ENCODE results near the gene ALDH1A3.

The ALDH1A3 gene

GRCh38 chr15:100885116-100885515 is 5.5 kb downstream of the ALDH1A3 start:
- no peak for DNase-seq (ENCODE audit: low spot score)

GRCh38 chr15:100885811-100886210 is 6.2 kb downstream of the ALDH1A3 start:
- DNase-seq (ENCODE audit: low spot score): no peak

- DNase-seq (ENCODE audit: low spot score): no peak
These were observed 7.7 kb downstream of the ALDH1A3 start for GRCh38 chr15:100887211-100887913.

- DNase-seq (ENCODE audit: low spot score): no peak
These were observed 9.9 kb downstream of the ALDH1A3 start for GRCh38 chr15:100889385-100890050.

- no peak for DNase-seq (ENCODE audit: low spot score)
These were observed 10.6 kb downstream of the ALDH1A3 start for GRCh38 chr15:100890051-100890720.

GRCh38 chr15:100890850-100891249 is 11.2 kb downstream of the ALDH1A3 start:
- no peak for DNase-seq (ENCODE audit: low spot score)

- DNase-seq (ENCODE audit: low spot score): peak; percentile 59
These were observed 11.8 kb downstream of the ALDH1A3 start for GRCh38 chr15:100891307-100892012.

- no peak for DNase-seq (ENCODE audit: low spot score)
These were observed 12.4 kb downstream of the ALDH1A3 start for GRCh38 chr15:100892013-100892355.

GRCh38 chr15:100893261-100893963 is 13.8 kb downstream of the ALDH1A3 start:
- no peak for DNase-seq (ENCODE audit: low spot score)

- DNase-seq (ENCODE audit: low spot score): no peak
These were observed 14.3 kb downstream of the ALDH1A3 start for GRCh38 chr15:100893964-100894295.

GRCh38 chr15:100895721-100896120 is 16.1 kb downstream of the ALDH1A3 start:
- DNase-seq (ENCODE audit: low spot score): no peak

- DNase-seq (ENCODE audit: low spot score): no peak
These were observed 17.9 kb downstream of the ALDH1A3 start for GRCh38 chr15:100897221-100898151.

GRCh38 chr15:100898152-100898490 is 18.5 kb downstream of the ALDH1A3 start:
- no peak for DNase-seq (ENCODE audit: low spot score)

- DNase-seq (ENCODE audit: low spot score): no peak
These were observed 19.2 kb downstream of the ALDH1A3 start for GRCh38 chr15:100898661-100899462.

GRCh38 chr15:100899601-100900000 is 20.0 kb downstream of the ALDH1A3 start:
- DNase-seq (ENCODE audit: low spot score): no peak

- DNase-seq (ENCODE audit: low spot score): no peak
These were observed 20.6 kb downstream of the ALDH1A3 start for GRCh38 chr15:100900136-100900794.

GRCh38 chr15:100900795-100901169 is 21.2 kb downstream of the ALDH1A3 start:
- no peak for DNase-seq (ENCODE audit: low spot score)

GRCh38 chr15:100901296-100901695 is 21.7 kb downstream of the ALDH1A3 start:
- no peak for DNase-seq (ENCODE audit: low spot score)

GRCh38 chr15:100901702-100902435 is 22.2 kb downstream of the ALDH1A3 start:
- no peak for DNase-seq (ENCODE audit: low spot score)
